ENCODE results near the gene HHATL.
"Not testable (repeated sequence)": the region's sequence is repeated elsewhere in the genome, so short reads cannot be mapped to it uniquely, and the experiment has no call there.

Gene HHATL

DNA sequence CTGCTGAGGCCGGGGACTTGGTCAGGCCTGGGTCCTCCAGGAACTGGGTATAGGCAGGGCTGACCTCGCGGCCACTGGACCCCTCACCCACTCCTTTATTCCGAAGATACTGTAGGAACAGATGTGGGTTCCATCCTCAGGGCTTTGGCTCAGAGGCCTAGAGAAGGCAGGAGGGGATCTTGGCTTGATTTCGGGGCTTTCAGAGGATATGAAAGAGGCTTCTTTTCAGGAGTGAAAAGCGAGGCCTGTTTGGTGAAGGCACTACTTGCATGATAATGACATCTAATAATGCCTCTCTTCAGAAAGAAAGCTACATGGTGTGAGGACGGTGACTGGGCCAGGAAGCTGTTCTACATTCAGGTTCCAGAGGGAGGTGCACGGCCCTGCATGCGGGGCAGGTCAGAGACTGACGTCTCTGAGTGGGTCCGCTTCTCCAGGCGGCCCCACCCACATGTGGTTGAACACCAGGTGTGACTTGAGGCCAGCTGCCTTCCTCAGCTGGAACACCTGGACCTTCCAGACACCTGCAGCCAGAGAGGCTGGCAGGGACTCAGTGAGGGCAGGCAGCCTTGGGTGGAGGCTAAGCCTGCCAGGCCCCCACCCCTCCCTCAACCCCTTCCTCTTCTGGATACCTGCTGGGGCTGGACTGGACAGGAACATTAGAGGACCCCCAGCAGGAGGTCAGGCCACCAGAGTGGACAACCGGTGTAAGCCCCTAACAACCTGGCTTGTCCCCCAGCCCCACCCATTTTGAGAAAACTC is 31.1 kb upstream of the HHATL start:
- no peak for DNase-seq (ENCODE audit: low read depth in 2 of 2)

DNA sequence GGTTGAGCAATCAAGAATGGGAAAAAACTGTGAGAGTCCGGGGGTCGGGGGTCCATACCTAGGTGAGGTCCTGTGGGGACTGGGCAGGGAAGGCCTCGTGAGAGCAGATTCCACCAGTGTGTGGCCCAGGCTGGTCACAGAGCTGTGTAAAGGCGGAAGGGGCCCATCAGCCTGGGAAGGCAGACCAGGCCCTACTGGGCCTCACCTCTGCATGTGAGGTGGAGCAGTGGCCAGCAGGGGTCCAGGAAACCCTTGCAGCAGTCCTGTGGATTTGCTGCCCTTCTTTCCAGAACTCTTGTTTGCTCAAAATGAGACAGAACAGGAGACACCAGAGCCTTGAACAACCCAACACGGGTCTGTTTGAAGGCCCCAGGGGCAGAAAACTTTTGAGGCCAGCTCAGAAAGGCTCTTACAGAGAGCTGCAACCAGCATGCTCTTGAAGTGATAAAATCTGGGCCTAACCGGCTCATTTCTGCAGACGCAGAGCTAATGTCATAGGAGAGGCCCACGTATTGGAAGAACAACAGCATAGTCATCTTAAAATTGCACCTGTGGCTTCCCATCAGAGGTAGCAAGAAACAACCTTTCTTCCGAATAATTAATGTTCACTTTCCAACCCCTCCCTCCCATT is 30.3 kb upstream of the HHATL start:
- DNase-seq (ENCODE audit: low read depth in 2 of 2) = no peak

DNA sequence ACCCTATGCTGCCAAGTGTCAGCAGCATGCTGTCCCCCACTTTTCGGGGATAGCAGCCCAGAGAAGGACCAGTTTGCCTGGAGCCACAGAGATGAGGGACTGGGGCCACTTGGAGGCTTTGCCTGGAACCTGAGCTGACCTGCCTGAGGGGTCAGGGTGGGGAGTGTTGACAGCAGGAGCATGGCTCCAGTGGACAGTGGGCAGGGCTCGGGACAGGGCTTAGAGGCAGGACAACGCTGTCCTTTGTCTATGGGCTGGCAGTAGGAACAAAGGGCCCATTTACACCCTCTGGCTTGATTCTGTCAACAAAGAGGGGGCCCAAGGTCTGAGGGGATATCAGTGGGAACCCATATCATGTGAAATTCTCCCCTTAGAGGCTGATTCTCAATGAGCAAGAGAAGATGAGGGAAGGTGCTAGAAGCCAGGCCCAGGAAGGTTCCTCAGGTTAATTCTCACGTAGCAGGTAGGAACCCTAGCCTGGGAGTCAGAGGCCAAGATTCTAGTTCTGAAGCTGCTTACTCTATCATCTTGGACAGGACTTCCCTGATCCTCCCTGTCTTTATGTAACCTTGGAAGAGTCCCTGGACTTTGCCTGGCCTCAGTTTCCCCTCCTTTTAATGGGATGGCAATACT is 29.7 kb upstream of the HHATL start:
- DNase-seq (ENCODE audit: low read depth in 2 of 2) = no peak

DNA sequence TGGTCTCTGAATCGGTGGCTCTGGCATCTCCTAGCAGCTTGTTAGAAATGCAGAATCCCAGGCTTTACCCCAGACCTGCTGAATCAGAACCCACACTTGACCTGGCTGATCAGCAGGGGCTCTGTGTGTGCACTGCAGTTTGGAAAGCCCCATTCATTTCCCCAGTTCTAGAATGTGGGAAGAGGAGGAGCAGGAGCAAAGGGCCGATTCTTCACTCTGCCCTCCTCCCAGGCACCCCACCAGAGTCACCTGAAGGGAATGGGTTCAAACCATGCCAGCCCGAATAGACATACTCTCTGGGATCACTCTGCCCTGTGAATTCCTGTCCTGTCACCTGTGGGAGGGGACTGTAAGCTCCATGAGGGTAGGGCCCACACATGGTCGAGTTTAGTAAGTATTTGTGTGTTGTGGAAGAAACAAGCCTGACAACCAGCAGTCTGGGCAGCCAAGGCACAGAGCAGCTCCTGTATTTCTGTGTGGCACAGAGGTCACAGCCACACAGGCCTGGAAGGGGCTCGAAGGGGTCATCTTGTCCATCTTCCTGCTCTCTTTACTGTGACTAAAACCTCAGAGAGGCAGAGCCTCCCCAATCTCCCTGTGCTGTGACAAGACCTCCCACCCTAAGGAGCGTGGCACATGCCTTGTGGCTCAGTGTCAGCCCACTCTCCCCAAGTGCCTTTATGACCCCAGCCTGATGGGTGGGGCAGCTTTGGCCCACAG is 29.0 kb upstream of the HHATL start:
- no peak for DNase-seq (ENCODE audit: low read depth in 2 of 2)

DNA sequence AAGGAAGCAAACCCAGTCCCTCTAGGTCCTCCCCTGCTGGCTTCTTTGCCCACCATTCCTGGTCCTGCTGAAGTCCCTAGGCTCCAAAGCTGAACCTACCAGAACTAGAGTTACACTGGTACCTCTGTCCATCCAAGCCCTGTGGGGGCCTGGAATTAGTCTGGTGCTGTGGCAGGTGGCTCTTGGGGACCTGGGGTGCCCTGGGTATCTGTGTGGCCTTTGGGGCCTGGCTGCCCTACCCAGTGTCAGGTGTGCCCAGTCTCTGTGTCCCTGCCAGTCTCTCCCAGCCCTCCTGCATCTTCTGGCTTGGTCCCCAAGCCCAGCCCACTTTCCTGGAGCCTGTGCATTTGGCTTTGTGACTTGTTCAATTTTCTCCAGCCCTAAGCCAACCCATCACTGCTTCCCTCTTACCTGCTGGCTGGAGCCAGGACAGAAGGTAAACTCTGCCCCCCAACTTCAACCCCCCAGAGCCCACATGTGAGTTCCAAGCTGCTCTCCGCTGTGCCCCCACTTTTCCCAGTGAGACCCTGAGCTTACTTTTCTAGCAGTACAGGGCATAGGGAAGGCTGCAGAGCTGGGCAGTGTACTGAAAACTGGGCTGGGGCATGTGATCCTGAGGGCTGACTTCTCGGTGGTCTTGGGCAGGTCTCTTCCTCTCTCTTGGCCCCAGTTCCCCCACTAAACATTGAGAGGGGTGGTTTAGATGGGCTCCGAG is 28.3 kb upstream of the HHATL start:
- DNase-seq (ENCODE audit: low read depth in 2 of 2) = no peak

DNA sequence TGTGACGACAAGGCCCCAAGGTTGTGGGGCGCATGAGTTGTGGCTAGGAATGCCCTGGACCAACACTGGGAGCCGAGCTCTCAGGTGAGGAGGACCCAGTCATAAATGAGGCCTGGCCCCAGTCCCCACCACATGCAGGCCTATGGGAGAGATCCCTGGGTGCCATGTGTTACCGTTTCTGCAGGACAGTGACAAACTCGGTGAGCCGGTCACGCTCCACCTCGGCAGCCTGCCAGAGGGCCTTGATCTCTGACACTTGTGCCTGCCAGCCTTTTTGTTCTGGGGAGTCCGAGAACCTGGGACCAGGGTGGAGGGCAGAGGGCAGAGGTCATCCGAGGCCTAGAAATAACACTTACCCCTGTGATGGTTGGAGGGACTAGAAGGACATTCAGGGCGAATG is 27.7 kb upstream of the HHATL start:
- DNase-seq (ENCODE audit: low read depth in 2 of 2) = no peak

DNA sequence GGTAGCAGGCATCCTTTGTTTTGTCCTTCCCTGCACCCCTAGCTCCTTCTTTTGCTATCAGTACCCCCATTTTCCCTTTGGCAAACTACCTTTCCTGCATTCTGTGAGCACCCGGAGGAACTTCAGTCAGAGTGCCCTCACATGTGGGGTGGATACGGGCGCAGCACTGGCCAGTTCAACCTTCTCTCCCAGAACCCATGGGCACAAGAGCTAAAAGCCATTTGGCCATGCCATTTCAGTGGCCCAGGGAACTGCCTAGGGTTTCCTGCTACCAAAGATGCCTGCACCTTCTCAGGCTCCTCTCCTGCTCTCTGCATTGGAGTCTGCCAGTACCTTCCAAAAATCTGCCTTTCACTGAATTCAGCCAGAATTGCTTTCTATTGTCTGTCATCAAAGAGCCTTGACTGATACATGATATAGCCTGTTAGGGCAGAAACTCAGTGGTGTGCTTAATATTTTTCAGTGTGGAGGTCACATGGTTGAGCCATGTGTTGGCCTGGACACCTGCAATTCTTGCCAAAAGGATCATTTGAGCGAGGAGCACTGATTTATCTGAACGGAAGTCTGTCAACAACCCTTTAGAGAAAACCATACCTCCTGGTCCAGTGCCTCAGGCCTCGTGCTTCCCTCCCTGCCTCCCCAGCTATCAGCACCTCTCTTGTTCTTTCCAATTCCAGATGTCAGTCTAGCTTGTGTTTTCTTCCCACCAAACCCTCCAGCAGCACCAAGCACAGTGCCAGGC is 27.0 kb upstream of the HHATL start:
- no peak for DNase-seq (ENCODE audit: low read depth in 2 of 2)

DNA sequence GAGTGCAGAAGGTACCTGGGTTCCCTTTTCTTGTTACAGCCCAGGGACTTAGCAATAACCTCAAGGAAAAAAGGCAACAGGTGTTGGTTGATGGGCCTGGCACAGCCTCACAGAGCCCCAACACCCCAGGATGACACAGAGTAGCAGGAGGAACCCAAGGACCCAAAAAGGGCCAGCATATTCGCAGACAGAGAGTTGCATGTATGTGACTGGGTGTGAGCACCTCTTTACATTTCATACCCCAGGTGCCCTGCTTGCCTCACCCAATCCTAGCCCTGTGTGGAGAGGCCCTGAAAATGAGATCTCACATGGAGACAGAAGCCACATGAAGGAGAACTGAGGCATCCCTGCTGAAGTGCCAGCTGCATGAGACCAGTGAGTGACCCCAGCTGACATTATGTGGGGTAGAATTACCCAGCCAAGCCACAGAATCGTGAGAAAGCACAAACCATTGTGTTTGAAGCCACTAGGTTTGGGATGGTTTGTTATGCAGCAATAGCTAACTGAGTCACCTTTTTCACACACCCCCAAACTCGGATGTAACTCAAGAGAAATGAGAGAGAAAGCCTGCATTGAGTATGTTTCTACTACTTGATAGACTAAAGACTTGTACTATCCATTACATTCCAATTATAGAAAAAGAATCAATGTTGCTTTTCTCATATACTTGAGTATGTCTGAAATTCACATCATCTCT is 26.2 kb upstream of the HHATL start:
- no peak for DNase-seq (ENCODE audit: low read depth in 2 of 2)

DNA sequence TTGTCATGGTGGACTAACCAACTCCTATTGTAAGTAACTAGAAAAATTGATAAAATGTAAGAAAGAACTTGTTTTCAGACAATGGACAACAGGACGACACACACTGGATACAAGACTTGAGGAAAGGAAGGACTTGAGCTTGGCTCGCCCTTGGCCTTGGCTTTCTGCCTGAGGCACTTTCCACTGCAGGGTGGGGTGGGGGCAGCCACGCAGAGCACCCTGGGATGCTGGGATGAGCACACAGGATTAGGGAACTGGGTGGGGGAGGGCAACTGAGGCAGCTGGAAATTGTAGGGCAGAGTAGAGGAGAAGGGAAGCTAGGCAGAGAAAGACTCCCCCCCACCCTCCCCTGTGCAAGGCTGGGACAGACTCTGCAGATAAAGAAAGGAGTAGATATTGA is 25.5 kb upstream of the HHATL start:
- no peak for DNase-seq (ENCODE audit: low read depth in 2 of 2)

DNA sequence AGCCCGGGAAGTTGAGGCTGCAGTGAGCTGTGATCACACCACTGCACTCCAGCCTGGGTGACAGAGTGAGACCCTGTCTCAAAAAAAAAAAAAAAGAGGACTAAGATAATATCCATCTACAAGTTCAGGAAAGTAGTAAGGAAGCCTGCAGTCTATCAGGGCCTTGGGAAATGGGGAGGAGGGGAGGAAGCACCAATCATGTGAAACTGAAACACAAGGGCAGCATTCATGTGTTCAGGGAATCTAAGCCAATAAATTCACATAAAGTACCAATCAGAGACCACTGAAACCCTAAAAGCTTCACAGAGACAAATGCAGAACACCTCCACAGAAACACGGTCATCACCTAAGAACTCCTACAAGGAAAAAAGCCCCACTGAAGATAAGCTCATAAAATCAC is 22.9 kb upstream of the HHATL start:
- DNase-seq (ENCODE audit: low read depth in 2 of 2) = no peak

DNA sequence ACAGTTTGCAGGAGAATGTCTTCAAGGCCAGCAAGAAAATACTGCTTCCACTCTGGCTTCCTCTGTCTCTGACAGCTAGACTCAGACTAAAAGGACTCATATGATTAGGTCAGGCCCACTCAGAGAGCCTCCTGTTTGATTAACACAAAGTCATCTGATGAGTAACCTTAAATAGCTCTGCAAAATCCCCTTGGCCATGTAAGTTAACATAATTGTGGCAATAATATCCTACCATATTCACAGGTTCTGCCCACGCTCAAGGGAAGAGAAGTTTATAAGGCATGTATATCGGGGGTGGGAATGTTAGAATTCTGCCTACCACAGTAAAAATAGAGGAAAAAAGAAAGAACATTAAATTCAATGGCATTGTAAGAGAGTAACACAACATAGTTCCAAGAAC is 20.6 kb upstream of the HHATL start:
- no peak for DNase-seq (ENCODE audit: low read depth in 2 of 2)

DNA sequence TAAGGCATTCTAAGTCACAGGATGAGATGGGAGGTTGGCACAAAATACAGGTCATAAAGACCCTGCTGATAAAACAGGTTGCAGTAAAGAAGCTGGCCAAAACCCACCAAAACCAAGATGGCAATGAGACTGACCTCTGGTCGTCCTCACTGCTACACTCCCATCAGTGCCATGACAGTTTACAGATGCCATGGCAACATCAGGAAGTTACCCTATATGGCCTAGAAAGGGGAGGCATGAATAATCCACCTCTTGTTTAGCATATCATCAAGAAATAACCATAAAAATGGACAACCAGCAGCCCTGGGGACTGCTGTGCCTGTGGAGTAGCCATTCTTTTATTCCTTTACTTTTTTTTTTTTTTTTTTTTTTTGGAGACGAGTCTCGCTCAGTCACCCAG is 19.8 kb upstream of the HHATL start:
- DNase-seq (ENCODE audit: low read depth in 2 of 2) = not testable (repeated sequence)

DNA sequence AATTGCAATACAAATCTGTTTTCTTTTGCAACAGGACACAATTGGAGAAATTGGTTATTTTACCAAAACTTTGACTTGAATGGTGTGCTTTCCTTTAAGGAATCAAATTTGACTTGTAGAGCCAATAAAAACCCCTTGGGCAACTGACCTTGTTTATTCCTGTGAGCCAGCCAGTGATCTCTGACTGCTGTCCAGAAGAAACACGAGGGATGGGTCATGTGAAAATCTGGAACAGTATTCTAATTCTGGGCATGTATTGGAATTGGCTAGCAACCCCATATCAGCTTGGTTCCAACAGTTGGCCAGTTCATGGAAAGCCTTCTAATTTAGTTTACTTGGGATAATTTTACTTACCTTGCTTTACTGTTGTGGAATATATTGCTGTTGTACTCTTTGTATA is 19.1 kb upstream of the HHATL start:
- no peak for DNase-seq (ENCODE audit: low read depth in 2 of 2)

DNA sequence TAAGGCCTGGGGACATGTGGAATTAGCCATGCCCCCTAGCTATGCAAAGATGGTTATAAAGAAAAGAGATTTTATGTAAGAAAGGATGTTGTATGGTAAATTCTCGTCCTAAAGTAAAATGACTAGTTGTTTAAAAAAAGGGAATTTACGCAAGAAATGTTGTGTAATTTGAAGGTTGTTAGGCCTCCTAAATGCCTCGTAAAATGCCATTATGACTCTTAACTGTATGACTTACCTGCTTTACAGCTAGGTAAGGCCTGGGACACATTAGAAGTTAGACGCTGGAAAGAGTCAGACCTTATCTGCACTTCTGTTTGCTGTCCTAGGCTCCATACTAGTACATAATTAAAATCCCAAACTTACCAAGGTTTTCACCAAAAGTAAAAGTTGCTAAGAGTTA is 17.5 kb upstream of the HHATL start:
- DNase-seq (ENCODE audit: low read depth in 2 of 2) = no peak

DNA sequence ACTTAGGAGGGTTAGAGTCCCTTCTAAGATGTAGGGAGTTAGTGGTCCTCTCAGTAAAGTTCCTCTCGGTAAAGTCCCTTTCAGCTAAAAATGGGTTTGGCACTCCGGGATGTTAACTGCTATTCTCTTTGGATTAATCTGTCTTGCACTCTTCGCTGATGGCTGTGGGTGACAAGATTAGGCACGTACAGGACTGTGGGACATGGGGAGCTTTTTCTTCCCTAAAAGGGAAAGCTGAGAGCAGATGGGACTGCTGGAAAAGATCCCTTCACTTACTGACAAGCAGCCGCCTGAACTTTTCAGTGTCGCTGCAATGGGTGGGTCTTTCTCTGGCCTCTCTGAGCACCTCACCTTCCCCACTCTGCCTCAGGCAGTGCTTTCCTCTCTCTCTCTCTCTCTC is 16.4 kb upstream of the HHATL start:
- DNase-seq (ENCODE audit: low read depth in 2 of 2) = no peak

DNA sequence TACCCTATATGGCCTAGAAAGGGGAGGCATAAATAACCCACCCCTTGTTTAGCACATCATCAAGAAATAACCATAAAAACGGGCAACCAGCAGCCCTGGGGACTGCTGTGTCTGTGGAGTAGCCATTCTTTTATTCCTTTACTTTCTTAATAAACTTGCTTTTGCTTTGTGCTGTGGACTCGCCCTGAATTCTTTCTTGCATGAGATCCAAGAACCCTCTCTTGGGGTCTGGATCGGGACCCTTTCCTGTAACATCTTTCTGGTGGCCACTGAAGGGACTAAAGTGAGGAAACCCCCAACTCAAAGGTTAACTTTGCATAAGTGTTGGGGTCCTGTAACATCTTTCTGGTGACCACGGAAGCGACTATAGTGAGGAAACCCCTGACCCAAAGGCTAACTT is 15.7 kb upstream of the HHATL start:
- DNase-seq (ENCODE audit: low read depth in 2 of 2) = no peak

DNA sequence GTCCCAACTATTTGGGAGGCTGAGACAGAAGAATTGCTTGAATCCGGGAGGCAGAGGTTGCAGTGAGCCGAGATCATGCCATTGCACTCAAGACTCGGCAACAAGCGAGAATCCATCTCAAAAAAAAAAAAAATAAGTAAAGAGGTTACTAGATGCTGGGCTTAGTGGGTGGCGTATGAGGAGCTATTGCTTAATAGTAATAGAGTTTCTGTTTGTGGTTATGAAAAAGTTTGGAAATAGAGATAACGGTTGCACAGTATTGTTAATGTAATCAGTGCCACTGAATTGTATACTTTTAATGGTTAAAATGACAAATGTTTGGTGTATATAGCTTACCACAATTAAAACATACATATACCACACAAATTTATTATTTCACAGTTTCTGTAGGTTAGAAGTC is 14.7 kb upstream of the HHATL start:
- no peak for DNase-seq (ENCODE audit: low read depth in 2 of 2)

DNA sequence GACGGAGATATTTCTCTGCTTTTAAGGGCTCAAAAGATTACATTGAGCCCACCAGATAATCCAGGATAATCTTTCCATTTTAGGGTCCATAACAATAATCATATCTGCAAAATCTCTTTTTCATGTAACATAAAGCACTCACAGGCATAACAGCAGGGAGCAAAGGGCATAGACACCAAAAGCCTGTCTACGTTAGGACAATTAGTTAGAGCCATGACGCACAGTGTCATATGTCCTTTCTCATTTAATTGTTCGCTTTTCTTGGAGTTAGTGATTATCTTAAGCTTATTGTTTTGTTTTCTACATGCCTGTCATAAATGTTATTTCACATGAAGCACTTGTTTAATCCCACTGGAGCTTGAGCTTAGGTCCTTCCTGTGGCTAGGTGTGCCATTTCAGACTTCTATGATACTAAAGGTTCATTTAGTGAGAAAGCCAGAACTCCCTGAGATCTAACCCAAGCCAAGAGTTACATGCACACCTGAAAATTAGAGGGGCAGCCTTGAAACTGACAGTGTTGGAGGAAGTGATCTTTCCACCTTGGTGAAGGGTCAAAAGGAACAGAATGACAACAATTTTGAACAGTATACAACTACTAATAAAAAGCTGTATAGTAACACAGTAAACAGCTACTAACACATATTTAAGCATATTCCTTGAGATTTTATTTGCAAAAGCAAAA is 11.7 kb upstream of the HHATL start:
- no peak for DNase-seq (ENCODE audit: low read depth in 2 of 2)

DNA sequence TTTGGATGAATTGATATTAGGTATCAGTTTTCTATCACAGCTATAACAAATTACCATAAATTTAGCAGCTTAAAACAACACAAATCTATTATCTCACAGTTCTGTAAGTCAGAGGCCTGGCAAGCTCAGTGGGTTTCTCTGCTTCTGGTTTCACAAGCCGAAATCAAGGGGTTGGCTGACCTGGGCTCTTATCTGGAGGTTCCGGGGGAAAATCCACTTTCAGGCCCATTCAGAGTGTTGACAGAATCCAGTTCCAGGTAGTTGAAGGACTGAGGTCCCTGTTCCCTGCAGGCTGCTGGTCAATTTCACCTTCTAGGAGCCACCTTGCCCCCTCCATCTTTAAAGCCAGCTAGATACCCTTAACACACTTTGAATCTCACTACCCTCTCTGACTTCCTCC is 11.1 kb upstream of the HHATL start:
- DNase-seq (ENCODE audit: low read depth in 2 of 2) = no peak

Measured in stimulated activated CD4-positive, alpha-beta T cell treated with anti-CD3 and anti-CD28 coated beads, Interleukin-12 subunit alpha, Interleukin-12 subunit beta, amount 100 ng/mL, for 24 hours (primary cell).